NCI-H2227 (cell line): ENCODE measurements around the gene TMEM52.
"Not testable (repeated sequence)": the region's sequence is repeated elsewhere in the genome, so short reads cannot be mapped to it uniquely, and the experiment has no call there.

ENCODE experiments used
- DNase-seq: peaks from one replicate; lab custom pipeline; 2025; ENCODE audit not compliant: unreplicated experiment; lab: John Stamatoyannopoulos, UW

TMEM52 gene

GRCh38 chr1:1895456-1896336, 23.4 kb downstream of the TMEM52 start:
- no peak for DNase-seq

GRCh38 chr1:1895060-1895418, 24.0 kb downstream of the TMEM52 start:
- no peak for DNase-seq

GRCh38 chr1:1894354-1895059, 24.6 kb downstream of the TMEM52 start:
- no peak for DNase-seq

DNA sequence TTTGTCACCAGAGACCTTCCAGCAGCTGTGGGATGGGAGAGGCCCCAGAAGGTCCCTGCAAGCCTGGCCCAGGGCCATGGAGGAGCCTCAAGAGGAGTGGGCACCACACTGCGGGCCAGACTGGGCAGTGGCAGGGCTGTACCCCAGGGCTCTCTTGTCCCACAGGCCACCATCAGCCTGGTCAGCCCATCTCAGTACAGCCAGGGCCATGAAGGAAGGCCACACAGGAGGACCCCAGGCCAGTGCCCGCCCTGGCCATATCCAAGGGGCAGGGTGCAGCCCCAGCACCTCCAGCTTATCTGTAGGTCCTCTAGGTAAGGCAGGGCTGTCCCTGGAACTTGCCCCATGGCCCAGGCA, 25.1 kb downstream of the TMEM52 start:
- DNase-seq = no peak

- no peak for DNase-seq
These were observed 25.6 kb downstream of the TMEM52 start for GRCh38 chr1:1893291-1893985.

- no peak for DNase-seq
These were observed 26.3 kb downstream of the TMEM52 start for GRCh38 chr1:1892763-1893120.

- no peak for DNase-seq
These were observed 26.9 kb downstream of the TMEM52 start for GRCh38 chr1:1892079-1892762.

- peak; percentile 80 for DNase-seq
These were observed 27.6 kb downstream of the TMEM52 start for GRCh38 chr1:1891349-1892078.

DNA sequence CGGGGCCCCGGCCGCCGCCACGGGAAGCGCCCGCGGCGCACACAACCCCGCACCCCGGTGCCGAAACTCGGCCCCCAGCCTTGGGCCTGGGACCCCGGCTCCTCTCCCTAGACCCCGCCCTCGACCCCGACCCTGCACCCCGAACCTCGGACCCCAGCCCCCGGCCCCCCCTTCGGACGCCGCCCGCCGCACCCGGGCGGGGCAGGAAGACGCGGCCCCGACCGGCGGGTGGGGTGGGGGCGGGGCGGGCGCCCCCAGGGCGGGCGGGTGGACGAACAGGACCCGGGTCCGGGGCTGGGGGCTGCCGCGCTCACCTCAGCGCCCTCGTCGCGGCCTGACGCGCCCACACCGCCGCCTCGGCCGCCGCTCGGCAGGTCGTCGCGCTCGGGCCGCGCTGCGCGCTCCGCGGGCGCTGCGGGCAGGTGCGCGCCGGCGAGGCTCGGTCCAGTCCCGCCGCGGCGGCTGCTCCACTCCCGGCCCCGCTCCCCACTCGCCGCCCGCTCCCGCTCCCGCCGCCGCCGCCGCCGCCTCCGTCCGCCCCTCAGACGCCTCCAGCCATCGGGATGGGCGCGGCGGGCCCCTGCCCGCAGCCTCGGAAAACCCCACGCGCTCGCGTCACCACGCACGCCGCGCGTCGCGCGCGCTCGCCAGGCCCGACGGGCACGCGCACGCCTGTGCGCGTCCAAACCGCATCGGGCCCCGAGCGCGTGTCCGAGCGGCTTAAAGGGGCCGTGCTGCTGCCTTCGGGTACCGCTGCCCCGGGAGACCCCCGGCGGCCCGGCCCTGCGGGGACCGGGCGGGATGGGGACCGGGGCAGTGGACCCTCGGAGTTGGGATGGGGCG, 28.4 kb downstream of the TMEM52 start, which contains the start of gene GNB1:
GNB1 (minus strand) TSS at position 582 of the 843 bp plus-strand sequence. CDS start 65,634 bp downstream, outside the sequence.
- DNase-seq = peak; percentile 97

DNA sequence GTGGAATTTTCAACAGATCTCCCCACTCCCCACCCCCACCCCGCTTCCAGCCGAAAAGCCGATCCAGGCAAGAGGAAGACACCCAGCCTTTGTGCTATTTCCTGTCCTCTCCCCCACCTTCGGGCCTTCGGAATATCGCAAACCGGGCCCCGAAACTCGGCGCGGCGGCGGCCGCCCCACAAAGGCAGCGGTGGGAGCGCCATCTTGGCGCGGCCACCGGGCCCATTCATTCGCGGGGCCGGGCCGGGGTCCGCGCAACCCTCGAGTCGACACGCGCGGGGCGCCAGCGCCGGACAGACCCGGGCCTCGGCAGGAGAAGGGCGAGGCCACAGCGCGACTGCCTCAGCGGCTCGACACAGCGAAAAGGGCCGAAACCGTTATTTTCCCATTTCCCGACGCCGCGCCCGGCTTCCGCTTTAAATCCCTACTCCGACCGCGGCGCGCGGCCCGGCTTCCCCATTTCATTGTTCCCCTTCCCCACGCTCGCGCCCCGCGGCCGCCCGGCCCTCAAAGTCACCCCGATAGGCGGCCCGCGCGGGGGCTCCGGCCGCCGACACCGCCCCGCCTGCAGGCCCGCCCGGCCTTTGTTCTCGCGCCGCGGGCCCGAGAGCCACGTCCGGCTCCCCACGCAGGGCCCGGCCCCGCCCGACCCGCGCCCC, 29.1 kb downstream of the TMEM52 start:
- peak; percentile 72 for DNase-seq

GRCh38 chr1:1889090-1889750, 29.9 kb downstream of the TMEM52 start:
- DNase-seq = no peak

- DNase-seq = not testable (repeated sequence)
These were observed 35.2 kb downstream of the TMEM52 start for GRCh38 chr1:1883890-1884289.

DNA sequence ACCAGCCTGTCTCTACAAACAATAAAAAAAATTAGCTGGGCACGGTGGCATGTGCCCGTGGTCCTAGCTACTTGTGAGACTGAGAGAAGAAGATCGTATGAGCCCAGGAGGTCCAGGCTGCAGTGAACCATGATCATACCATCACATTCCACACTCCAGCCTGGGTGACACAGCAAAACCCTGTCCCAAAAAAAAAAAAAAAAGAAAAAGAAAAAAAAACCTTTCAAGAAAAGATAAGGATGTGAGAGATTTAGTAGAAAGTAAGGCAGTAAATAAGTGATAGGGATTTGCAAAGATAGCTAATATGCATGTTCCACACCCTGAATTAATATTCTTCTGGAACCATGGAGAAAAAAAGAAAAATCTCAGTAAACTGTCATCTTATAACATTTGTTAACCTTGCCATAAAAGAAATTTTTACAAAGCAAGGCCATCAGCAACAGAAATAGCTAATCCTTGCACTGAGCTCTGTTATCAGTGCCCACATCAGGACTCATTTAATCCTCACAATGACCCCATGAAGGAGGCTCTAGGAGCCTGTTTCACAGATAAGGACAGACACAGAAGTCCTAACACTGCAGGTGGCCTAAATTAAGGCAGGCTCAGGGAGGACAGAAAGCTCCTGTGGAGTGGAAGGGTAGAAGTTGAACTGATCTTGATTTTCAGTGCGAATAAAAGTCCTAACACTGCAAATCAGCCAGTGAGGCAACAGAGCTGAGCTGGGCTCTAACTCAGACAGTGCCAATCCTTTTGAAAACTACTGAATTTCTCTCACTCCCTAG, 35.8 kb downstream of the TMEM52 start:
- DNase-seq = no peak

GRCh38 chr1:1881727-1882126, 37.4 kb downstream of the TMEM52 start:
- DNase-seq = no peak

DNA sequence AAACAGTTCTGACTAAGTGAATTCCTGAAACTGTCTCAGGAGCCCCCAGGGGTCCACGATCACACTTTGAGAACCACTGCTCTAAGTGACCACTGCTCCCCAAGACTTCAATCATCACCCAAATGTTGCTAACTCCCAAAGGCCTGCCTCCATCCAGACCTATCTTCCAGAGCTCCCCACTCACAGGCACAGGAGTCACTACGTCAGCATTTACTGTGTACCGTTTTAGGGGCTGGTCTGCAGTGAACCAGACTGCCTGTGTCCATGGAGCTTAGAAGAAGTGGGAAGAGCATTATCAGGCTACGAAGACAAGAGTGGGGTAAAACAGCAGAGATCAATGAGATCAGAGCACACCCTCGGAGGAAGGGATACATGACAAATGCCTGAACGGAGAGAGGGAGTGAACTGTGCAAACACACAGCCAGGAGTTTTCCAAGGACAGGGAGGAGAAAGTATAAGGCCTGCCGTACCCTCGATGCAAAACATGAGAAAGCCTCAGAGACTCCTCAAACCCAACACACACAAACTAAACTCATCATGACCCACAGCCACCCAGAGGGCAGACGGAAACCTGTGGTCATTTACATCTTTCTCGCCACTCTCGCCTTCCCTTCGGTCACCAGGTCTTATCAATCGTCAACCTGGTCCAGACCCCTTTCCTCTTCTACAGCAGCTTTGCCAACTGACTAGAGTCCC, 38.3 kb downstream of the TMEM52 start:
- no peak for DNase-seq

DNA sequence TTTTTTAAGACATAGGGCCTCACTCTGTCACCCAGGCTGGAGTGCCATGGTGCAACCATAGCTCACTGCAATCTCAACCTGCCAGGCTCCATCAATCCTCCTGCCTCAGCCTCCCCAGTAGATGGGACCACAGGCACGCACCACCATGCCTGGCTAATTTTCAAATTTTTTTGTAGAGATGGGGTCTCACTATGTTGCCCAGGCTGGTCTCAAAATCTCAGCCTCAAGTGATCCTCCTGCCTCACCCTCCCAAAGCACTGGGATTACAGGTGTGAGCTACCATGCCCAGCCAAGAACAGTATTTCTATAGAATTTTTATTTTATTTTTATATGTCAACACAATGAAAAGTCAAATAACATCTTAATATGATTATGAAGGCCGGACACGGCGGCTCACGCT, 39.1 kb downstream of the TMEM52 start:
- no peak for DNase-seq

- no peak for DNase-seq
These were observed 41.1 kb downstream of the TMEM52 start for GRCh38 chr1:1877865-1878436.
